Testis (tissue), 3 donors: ENCODE results near the gene HK1. TPM values are rescaled to one million over a fixed set of nuclear protein-coding genes. Genes with fewer than 3 reads are reported as not detected.

Experiments used
- DNase-seq: peaks from one replicate; pipeline ENCODE4 v3.0.0-alpha.2; 2019
- H3K27ac ChIP-seq, 2 donors: fragments of 200-600 bp; sonication (generic); one replicate each; pipeline ENCODE4 v1.5.1; 2019
- H3K27me3 ChIP-seq: fragments of 200-600 bp; sonication (generic); one replicate; pipeline ENCODE4 v1.5.1; 2019
- H3K36me3 ChIP-seq: fragments of 200-600 bp; sonication (generic); one replicate; pipeline ENCODE4 v1.5.1; 2017; ENCODE audit warnings: low read depth; ENCODE audit errors: missing control alignments
- H3K4me1 ChIP-seq: fragments of 200-600 bp; sonication (generic); one replicate; pipeline ENCODE4 v1.5.1; 2019
- H3K4me3 ChIP-seq, 2 donors: fragments of 200-600 bp; sonication (generic); one replicate each; pipeline ENCODE4 v1.5.1; 2017 to 2019
- H3K9me3 ChIP-seq: fragments of 200-600 bp; sonication (generic); one replicate; pipeline ENCODE4 v1.5.1; 2017
- CTCF ChIP-seq, 3 experiments: fragments of 450-650 bp in 2 of 3; fragments of 200-600 bp in 1 of 3; sonication (generic) in 1 of 3; IDR thresholded peaks; one replicate each; pipeline ENCODE4 v1.5.1; 2016 to 2019; ENCODE audit warnings: antibody characterized with exemption in 3 of 3, mild to moderate bottlenecking in 2 of 3, moderate library complexity in 1 of 3
- POLR2A ChIP-seq: fragments of 450-650 bp; IDR thresholded peaks from one replicate; pipeline ENCODE4 v1.6.1; 2017; ENCODE audit warnings: antibody characterized with exemption, mild to moderate bottlenecking, moderate library complexity
- WGBS, 2 donors: methylation state at CpG; one replicate each; pipeline ENCODE4 v1.1.5; 2018; 5-methylcytosine and 5-hydroxymethylcytosine counted together
- intact Hi-C: fragments of 100-400 bp; cut with DNase I; formaldehyde crosslinking; loops from one replicate; pipeline ENCODE4 v1.15.1; 2023; ENCODE audit warnings: low total_unique reads
- polyA plus RNA-seq: library from polyadenylated mRNA; stranded (reverse); fragments of 350-450 nt; fragmentation: Illumina TruSeq; extraction: RNeasy Lipid Tissue Mini Kit (QIAGEN cat#74804); gene quantifications from one replicate; pipeline ENCODE4 v1.2.3, GENCODE V29; 2014; ENCODE audit warnings: low read depth, low replicate concordance; ENCODE audit not compliant: insufficient read depth
- total RNA-seq, 2 donors: library from RNA; depleted of rRNA; stranded (reverse); fragments of >200 nt; gene quantifications; one replicate each; pipeline ENCODE4 v1.2.3, GENCODE V29; 2016

Gene HK1
- total and polyA plus RNA-seq, 3 donors from 2014 or later, result 62.3 to 179 (median 143) TPM

DNA sequence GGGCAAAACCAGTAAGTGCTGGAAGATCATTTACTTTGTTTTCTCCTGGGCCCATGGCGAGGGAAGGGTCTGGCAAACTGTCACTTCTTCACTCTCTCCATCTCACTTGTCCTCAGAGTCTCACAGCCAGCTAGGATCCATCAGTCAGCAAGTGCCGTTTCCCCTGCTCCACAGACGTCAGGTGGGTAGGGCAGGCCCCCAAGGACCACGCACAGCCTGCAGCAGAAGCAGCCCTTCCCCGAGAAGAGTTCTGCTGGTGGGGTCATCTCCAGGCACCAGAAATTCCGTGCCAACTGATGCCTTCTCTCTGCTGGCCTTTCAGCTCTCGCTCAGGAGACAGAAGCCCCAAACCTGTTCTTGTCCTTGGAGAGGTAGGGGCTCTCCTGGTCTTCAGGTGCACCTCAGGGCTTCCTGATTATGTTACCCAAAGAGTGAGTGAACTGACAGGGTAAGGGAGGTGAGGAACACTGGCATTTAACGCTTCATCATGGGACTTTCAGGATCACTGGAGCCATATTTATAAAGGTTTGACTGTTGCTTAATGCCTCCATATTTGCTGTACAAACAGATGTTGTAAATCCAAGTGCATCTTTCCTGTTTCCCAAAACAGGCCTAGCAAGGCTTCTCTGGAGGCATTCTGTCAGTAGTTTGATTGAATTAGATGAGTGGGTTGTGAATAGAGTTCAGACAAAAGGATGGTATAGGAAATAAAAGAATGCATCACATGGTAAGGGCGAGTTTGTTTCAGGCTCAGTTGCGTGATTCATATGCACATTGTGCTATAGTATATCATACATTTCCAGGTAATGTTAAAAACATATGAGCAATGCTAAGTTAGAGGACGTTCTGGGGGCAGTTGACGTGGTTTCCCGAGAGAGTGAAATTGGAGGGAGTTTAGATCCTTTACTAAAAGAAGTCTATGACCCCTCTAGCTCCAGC, 159.3 kb downstream of the HK1 start:
- no peak for TF ChIP-seq POLR2A
- no peak for TF ChIP-seq CTCF (IDR thresholded peaks at IDR 0.05)
- Histone ChIP-seq H3K36me3 (no peaks in the 10 kb centered on the region), H3K27me3 (no peaks in the 10 kb centered on the region), H3K27ac (no peak overlapping the region), H3K4me1 (no peaks in the 10 kb centered on the region), H3K4me3 (no peak overlapping the region), H3K9me3 (no peaks in the 10 kb centered on the region)
- no peak for DNase-seq
- intact Hi-C loops, result loop anchor here (10.0 kb wide), 1 partner anchor 207 kb away; no protein-coding TSS in a partner anchor
- 90 to 92% methylated on average over 13 of the region's 13 CpGs for WGBS, 2 donors

- intact Hi-C loops, result loop anchor here (10.0 kb wide), 1 partner anchor 206 kb away; no protein-coding TSS in a partner anchor
- DNase-seq, result no peak
- TF ChIP-seq CTCF (IDR thresholded peaks at IDR 0.05) (no peak), POLR2A (no peak)
- Histone ChIP-seq H3K4me3 (no peak overlapping the region), H3K4me1 (no peaks in the 10 kb centered on the region), H3K27me3 (no peaks in the 10 kb centered on the region), H3K36me3 (no peaks in the 10 kb centered on the region), H3K27ac (no peak overlapping the region), H3K9me3 (no peaks in the 10 kb centered on the region)
- WGBS, 2 donors, result 50 to 62% methylated on average over 9 to 10 of the region's 10 CpGs
Observed at GRCh38 chr10:69438536-69439349, 160.4 kb downstream of the HK1 start.

- TF ChIP-seq POLR2A (no peak), CTCF (IDR thresholded peaks at IDR 0.05) (no peak)
- Histone ChIP-seq H3K4me1 (no peaks in the 10 kb centered on the region), H3K36me3 (no peaks in the 10 kb centered on the region), H3K27me3 (no peaks in the 10 kb centered on the region), H3K27ac (no peak overlapping the region), H3K9me3 (no peaks in the 10 kb centered on the region), H3K4me3 (no peak overlapping the region)
- DNase-seq, result no peak
- intact Hi-C loops, result loop anchor here (10.0 kb wide), 1 partner anchor 205 kb away; no protein-coding TSS in a partner anchor
- 50 to 79% methylated on average over 1 to 5 of the region's 5 CpGs for WGBS, 2 donors
Observed at GRCh38 chr10:69439350-69439739, 161.0 kb downstream of the HK1 start.

- Histone ChIP-seq H3K27me3 (no peaks in the 10 kb centered on the region), H3K9me3 (no peaks in the 10 kb centered on the region), H3K27ac (no peak overlapping the region), H3K4me3 (no peak overlapping the region), H3K4me1 (no peaks in the 10 kb centered on the region), H3K36me3 (no peaks in the 10 kb centered on the region)
- no peak for DNase-seq
- no peak for TF ChIP-seq POLR2A
- no peak for TF ChIP-seq CTCF (IDR thresholded peaks at IDR 0.05)
- intact Hi-C loops, result loop anchor here (10.0 kb wide), 1 partner anchor 205 kb away; no protein-coding TSS in a partner anchor
- 63 to 73% methylated on average over 5 of the region's 5 CpGs for WGBS, 2 donors
Observed at GRCh38 chr10:69439813-69440506, 161.7 kb downstream of the HK1 start.
